GM04503 (cell line): ENCODE data around the gene SHFL.

Experiments
- DNase-seq: peaks from one replicate; pipeline ENCODE4 v3.0.0-alpha.2; 2012; ENCODE audit warnings: low read depth

The SHFL gene

GRCh38 chr19:10134040-10134439, 47.9 kb downstream of the SHFL start:
- DNase-seq, result no peak

DNA sequence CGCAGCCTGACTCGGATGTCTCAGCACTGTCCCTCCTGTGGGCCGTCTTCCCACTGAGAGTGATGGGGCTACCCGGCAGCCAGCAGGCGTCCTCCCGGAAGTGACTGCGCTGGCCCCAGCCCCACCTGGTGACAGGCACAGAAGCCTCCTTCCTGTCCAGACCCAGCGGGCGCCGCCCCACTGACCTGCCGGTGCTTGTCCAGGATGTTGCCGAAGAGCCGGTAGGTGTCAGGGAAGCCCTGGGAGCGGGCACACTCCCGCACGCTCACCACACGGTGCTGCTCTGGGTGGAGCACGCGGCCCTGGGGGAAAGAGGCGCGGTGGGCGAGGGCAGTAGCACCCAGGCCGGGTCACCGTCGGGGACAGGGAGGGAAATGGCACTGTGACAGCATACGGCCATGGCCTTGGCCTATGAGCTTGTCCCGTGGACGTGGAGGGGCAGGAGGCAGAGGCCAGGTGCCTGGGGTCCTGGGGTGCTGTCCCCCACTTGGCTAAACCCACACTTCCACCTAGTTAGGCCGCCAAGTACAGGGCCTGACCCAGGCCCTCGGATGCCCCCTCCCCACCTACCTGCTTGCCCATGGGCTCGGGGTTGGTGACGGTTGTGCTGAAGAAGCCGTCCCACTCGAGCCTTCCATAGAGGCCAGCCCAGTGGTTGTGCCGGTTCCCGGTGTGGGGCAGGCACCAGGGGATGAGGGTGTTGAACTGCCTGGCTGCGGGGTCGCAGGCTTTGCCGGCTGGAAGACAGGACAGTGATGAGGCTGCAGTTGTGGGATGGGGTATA, 49.6 kb downstream of the SHFL start:
- DNase-seq, result no peak

DNA sequence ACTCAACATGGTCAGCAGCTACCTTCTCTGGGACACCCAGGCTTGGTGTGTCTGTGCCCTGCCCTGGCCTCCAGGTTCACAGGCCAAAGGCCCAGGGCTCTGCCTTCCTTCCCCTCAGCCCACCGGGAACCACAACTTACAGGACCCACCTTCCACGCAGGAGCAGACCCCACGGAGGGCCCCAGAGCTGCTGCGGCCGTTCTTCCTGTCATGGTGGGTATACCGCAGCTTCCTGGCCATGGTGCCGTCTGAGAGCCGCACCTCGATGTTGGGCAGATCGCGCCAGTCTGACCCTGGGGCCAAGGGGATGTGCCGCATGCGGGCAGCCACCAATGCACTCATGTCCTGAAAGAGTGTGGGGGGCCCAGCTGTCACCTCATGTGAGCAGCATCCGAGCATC, 50.8 kb downstream of the SHFL start:
- no peak for DNase-seq

GRCh38 chr19:10137751-10138682, 51.9 kb downstream of the SHFL start:
- DNase-seq, result no peak

GRCh38 chr19:10138879-10139795, 53.0 kb downstream of the SHFL start:
- no peak for DNase-seq

DNA sequence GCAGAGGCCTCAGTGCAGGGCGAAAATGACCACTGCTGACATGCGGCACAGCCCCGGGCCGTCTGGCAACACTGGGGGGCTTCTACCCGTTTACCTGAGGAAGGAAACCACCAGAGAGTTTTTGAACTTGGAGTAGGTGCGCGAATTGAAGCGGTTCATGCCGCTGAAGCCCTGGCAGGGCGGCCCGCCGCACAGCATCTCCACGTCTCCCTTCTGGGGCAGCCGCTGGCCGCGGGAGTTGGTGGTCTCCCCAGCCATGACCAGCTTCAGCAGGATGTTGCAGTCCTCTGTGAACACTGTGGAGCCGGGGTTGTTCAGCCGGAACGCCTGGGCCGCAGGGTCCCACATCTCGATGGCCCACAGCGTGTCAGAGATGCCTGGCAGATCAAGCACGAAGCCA, 53.8 kb downstream of the SHFL start:
- DNase-seq, result no peak

- DNase-seq, result no peak
These were observed 55.4 kb downstream of the SHFL start for GRCh38 chr19:10141479-10141878.

- no peak for DNase-seq
These were observed 55.9 kb downstream of the SHFL start for GRCh38 chr19:10141973-10142372.
